Neutrophil (primary cell): Measurements from ENCODE around the gene MARCO.

Experiments used
- H3K27ac ChIP-seq: fragments of 200-600 bp; sonication (generic); 2 replicates; pipeline ENCODE4 v1.5.1; 2016; ENCODE audit warnings: mild to moderate bottlenecking, moderate library complexity
- H3K27me3 ChIP-seq: fragments of 200-600 bp; sonication (generic); 2 replicates; pipeline ENCODE4 v1.6.0; 2016; ENCODE audit warnings: mild to moderate bottlenecking
- H3K36me3 ChIP-seq: fragments of 200-600 bp; sonication (generic); 2 replicates; pipeline ENCODE4 v1.5.1; 2017
- H3K4me1 ChIP-seq, 2 experiments: fragments of 200-600 bp in 1 of 2; sonication (generic) in 1 of 2; 1 replicate in 1 of 2; 2 replicates in 1 of 2; pipeline versions ENCODE4 v1.5.1 to v1.6.1; 2013 to 2016; ENCODE audit warnings: low read depth in 1 of 2, low read length in 1 of 2, mild to moderate bottlenecking in 1 of 2, moderate library complexity in 1 of 2; ENCODE audit not compliant: control insufficient read depth in 1 of 2, insufficient read depth in 1 of 2
- H3K4me3 ChIP-seq, 2 experiments: fragments of 200-600 bp in 1 of 2; sonication (generic) in 1 of 2; 1 replicate in 1 of 2; 2 replicates in 1 of 2; pipeline ENCODE4 v1.5.1; 2013 to 2016; ENCODE audit warnings: low read depth in 1 of 2, low read length in 1 of 2, mild to moderate bottlenecking in 1 of 2, moderate library complexity in 1 of 2
- H3K9me3 ChIP-seq: fragments of 200-600 bp; sonication (generic); 2 replicates; pipeline ENCODE4 v1.5.1; 2016
- CTCF ChIP-seq: fragments of 200-600 bp; sonication (generic); IDR thresholded peaks from 2 replicates; pipeline ENCODE4 v1.5.1; 2016; ENCODE audit warnings: antibody characterized with exemption

The MARCO gene

GRCh38 chr2:118971245-118972122 is 29.5 kb downstream of the MARCO start:
- no peak overlapping the region for H3K27ac ChIP-seq
- H3K4me1 ChIP-seq, result peaks cover 16 to 40% of the 10 kb centered on the region in 2 experiments
- H3K36me3 ChIP-seq, result no peaks in the 10 kb centered on the region
- no peak for TF ChIP-seq CTCF
- peaks cover 40% of the 10 kb centered on the region for H3K27me3 ChIP-seq
- H3K9me3 ChIP-seq, result no peaks in the 10 kb centered on the region
- no peak overlapping the region for H3K4me3 ChIP-seq

- peaks cover 6 to 31% of the 10 kb centered on the region in 2 experiments for H3K4me1 ChIP-seq
- TF ChIP-seq CTCF, result no peak
- H3K27ac ChIP-seq, result no peak overlapping the region
- H3K9me3 ChIP-seq, result no peaks in the 10 kb centered on the region
- H3K4me3 ChIP-seq, result no peak overlapping the region
- H3K27me3 ChIP-seq, result peaks cover 54% of the 10 kb centered on the region
- H3K36me3 ChIP-seq, result no peaks in the 10 kb centered on the region
These were observed 31.6 kb downstream of the MARCO start for GRCh38 chr2:118973542-118973951.

- no peak overlapping the region for H3K27ac ChIP-seq
- H3K36me3 ChIP-seq, result no peaks in the 10 kb centered on the region
- peaks cover 60% of the 10 kb centered on the region for H3K27me3 ChIP-seq
- H3K9me3 ChIP-seq, result no peaks in the 10 kb centered on the region
- peaks cover 0 to 23% of the 10 kb centered on the region in 2 experiments for H3K4me1 ChIP-seq
- H3K4me3 ChIP-seq, result no peak overlapping the region
- TF ChIP-seq CTCF, result no peak
These were observed 32.4 kb downstream of the MARCO start for GRCh38 chr2:118974103-118974993.

- no peak overlapping the region for H3K27ac ChIP-seq
- TF ChIP-seq CTCF, result no peak
These were observed 33.1 kb downstream of the MARCO start for GRCh38 chr2:118975133-118975532.

GRCh38 chr2:118978064-118978463 is 36.1 kb downstream of the MARCO start:
- no peaks in the 10 kb centered on the region for H3K9me3 ChIP-seq
- TF ChIP-seq CTCF, result no peak
- no peak overlapping the region for H3K4me3 ChIP-seq
- H3K36me3 ChIP-seq, result no peaks in the 10 kb centered on the region
- peaks cover 77% of the 10 kb centered on the region for H3K27me3 ChIP-seq
- H3K4me1 ChIP-seq, result peaks cover 0 to 5% of the 10 kb centered on the region in 2 experiments
- H3K27ac ChIP-seq, result no peak overlapping the region

More at GRCh38 chr2:118975133-118975532, 33.1 kb downstream of the MARCO start:
- Histone ChIP-seq H3K4me1 (peaks cover 0 to 17% of the 10 kb centered on the region in 2 experiments), H3K36me3 (no peaks in the 10 kb centered on the region), H3K27me3 (peaks cover 67% of the 10 kb centered on the region), H3K4me3 (no peak overlapping the region), H3K9me3 (no peaks in the 10 kb centered on the region)
